Measurements from ENCODE around the gene UBE2M.
"Not testable (repeated sequence)": the region's sequence is repeated elsewhere in the genome, so short reads cannot be mapped to it uniquely, and the experiment has no call there.

Gene UBE2M

DNA sequence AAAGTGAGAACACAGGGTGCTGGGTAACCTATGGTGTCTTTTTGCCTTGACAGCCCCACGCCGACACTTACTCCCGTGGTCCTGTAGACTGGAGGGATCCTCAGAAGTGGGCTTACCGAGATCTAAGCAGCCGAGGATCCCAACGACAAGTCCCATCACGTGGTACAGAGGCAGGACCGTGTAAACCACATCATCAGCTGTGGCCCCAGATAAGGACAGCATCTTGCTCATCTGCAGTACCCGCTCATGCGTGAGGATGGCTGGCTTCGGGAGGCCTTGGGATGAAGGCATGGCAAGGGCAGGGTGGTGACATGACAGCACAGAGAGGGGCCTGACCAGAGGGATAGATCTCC is 48.7 kb downstream of the UBE2M start:
- ChIA-PET CTCF (no interaction called here), POLR2A (no interaction called here)
- TF ChIP-seq SUZ12 (IDR thresholded peaks at IDR 0.05) (no peak), SP1 (IDR thresholded peaks at IDR 0.05) (no peak), HDGF (IDR thresholded peaks at IDR 0.05; ENCODE audit: borderline replicate concordance) (no peak), FOXM1 (IDR thresholded peaks at IDR 0.05; ENCODE audit: borderline replicate concordance) (no peak), TARDBP (IDR thresholded peaks at IDR 0.05) (no peak), FOXA1 (IDR thresholded peaks at IDR 0.05) (no peak), LEF1 (IDR thresholded peaks at IDR 0.05; ENCODE audit: borderline replicate concordance) (no peak), BHLHE40 (IDR thresholded peaks at IDR 0.05; ENCODE audit: borderline replicate concordance) (no peak), FOXK2 (IDR thresholded peaks at IDR 0.05) (no peak), ELF4 (IDR thresholded peaks at IDR 0.05) (no peak), CTBP1 (IDR thresholded peaks at IDR 0.05; ENCODE audit: borderline replicate concordance) (no peak), L3MBTL2 (conservative IDR thresholded peaks at IDR 0.05) (no peak), NFRKB (IDR thresholded peaks at IDR 0.05) (no peak)
- TF ChIP-seq, protein P1, sequence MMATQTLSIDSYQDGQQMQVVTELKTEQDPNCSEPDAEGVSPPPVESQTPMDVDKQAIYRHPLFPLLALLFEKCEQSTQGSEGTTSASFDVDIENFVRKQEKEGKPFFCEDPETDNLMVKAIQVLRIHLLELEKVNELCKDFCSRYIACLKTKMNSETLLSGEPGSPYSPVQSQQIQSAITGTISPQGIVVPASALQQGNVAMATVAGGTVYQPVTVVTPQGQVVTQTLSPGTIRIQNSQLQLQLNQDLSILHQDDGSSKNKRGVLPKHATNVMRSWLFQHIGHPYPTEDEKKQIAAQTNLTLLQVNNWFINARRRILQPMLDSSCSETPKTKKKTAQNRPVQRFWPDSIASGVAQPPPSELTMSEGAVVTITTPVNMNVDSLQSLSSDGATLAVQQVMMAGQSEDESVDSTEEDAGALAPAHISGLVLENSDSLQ (IDR thresholded peaks at IDR 0.05), result no peak
- DNase-seq (ENCODE audit: extremely low spot score), result no peak

DNA sequence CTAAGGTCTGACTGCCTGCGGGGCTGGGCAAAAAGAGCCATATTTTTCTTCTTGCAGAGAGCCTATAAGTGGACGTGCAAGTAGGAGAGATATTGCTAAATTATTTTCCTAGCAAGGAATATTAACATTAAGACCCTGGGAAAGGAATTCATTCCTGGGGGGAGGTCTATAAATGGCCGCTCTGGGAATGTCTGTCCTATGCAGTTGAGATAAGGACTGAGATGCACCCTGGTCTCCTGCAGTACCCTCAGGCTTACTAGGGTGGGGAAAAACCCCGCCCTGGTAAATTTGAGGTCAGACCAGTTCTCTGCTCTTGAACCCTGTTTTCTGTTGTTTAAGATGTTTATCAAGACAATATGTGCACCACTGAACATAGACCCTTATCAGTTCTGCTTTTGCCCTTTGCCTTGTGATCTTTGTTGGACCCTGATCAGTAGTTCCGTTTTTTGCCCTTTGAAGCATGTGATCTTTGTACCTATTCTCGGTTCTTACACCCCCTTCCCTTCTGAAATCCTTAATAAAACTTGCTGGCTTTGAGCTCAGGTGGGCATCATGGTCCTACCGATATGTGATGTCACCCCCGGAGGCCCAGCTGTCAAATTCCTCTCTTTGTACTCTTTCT is 50.7 kb downstream of the UBE2M start:
- DNase-seq (ENCODE audit: extremely low spot score); CTCF ChIA-PET; POLR2A ChIA-PET: not testable (repeated sequence)
